GM19438 (cell line): ENCODE results near the gene PNMT.

Experiments
- ATAC-seq: cut with Tn5 transposase; IDR thresholded peaks from one replicate; pipeline ENCODE4 v1.9.1; 2021; ENCODE audit warnings: low read depth; ENCODE audit not compliant: unreplicated experiment

The PNMT gene

DNA sequence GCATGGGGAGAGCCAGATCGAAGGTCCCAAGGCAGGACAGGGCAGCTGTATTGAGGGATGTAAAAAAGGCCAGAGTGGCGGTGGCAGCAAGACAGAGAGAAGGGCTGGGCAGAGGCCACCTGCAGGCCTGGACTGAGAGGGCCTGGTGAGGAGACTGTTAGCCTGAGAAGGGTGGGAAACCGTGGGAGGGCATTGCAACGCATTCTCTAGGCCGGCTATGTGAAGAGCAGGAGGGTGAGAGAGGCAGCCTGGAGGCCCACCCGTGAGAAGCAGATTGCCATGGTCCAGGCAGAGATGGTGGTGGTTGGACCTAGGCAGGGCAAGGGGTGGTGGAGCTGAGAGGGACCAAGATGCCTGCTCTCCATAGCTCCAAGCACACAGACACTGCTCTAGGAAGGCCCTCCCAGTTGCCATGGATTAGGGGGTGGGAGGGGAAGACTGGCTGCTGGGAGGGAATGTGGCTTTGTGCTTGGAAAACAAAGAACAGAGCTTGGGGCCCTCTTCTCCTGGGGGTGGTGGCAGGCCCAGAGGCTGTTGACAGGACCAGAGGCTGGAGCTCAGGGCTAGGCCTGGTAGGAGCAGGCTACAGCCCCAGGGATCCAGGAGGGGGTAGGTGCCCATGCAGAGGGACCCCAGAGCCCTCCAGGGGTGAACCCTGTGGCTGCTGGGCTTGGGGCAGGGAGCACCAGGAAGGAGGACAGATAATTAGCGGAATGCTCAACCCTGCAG is 15.5 kb upstream of the PNMT start:
- no peak for ATAC-seq

DNA sequence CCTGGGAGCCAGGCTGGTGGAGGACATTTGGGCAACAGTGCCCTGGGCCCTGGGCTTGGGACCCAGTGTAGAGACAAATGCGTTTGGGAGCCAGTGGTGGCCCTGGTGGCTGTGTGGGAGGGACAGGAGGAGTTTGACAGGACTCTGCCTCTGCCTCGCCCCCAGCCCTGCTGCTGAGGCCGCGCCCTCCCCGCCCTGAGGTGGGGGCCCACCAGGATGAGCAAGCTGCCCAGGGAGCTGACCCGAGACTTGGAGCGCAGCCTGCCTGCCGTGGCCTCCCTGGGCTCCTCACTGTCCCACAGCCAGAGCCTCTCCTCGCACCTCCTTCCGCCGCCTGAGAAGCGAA is 15.0 kb upstream of the PNMT start:
- no peak for ATAC-seq

DNA sequence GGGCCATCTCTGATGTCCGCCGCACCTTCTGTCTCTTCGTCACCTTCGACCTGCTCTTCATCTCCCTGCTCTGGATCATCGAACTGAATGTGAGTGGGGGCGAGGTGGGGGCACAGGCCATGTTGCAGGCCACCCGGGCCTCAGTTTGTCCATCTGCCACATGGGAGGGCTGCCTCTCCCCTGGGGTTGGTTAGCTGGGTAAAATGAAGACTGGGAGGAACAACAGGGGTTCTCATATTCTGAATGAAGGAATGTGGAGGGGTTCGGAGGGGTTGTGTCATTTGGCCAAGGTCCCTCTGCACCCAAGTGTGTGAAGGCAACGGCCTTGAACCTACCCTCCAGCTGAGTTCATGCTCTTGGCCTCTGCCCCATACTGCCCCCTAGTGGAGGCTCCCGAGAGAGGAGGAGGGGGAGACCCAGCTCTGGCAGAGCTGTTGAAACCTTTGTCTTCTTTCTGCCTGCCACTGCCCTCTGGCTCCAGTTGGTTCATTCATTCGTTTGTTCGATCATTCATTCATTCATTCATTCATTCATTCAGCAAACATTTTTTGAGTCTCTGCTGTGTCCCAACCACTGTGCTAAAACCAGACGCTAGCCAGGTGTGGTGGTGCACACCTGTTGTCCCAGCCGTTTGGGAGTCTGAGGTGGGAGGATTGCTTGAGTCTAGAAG is 14.5 kb upstream of the PNMT start:
- no peak for ATAC-seq

- ATAC-seq, result no peak
Measured at GRCh38 chr17:39655105-39655504, 13.1 kb upstream of the PNMT start.

GRCh38 chr17:39658346-39658745 is 9.9 kb upstream of the PNMT start:
- no peak for ATAC-seq

GRCh38 chr17:39658760-39659159 is 9.5 kb upstream of the PNMT start:
- ATAC-seq, result no peak

GRCh38 chr17:39659279-39660010 is 8.8 kb upstream of the PNMT start:
- no peak for ATAC-seq

DNA sequence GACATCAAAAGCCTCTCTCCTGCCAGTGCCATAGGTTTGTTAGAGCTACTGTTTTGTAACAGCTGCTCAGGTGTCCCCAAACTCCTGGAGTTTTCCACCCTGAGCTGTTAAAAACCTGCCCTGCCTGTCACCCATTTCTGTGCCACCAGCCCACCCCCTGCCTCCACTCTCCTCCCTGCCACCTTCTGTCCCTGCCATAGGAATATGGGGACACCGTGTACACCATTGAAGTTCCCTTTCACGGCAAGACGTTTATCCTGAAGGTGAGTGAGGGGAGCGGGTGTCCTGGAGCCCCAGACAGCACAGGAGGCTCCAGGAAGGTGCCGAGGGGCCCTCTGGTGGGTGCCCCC is 8.3 kb upstream of the PNMT start:
- ATAC-seq, result no peak

DNA sequence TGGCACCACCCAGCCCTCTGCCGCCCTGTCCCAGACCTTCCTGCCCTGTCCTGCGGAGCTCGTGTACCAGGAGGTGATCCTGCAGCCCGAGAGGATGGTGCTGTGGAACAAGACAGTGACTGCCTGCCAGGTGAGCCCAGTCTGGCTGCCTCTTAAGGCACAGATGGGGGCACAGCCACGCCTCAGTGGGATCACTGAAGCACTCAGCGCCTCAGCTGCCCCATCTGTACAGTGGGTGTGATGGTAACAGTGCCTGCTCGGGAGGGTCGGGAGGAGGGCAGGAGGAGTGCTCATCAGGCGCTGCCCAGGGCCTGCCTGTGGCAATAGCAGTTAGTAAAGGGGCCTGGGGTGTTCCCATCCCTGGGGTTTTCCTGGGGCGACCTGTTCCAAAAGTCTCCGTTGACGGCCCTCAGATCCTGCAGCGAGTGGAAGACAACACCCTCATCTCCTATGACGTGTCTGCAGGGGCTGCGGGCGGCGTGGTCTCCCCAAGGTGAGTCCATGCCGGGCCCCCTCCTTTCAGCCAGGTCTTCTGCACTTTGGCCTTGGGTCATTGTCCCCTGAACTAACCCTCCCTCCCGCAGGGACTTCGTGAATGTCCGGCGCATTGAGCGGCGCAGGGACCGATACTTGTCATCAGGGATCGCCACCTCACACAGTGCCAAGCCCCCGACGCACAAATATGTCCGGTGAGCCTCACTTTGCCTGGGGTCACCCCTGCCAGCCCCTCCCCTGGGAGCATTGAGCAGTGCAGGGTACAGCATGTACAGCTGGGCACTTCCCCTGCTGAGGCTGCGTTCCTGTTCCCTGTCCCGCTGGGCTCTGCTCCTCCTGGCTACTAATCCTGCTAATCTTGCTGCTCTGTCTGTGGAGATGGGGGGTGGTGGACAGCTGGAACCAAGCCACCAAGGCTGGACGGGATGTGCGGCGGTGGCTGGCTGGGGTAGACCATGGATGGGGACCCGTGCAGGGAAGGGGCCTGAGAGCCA is 7.6 kb upstream of the PNMT start:
- ATAC-seq, result no peak

DNA sequence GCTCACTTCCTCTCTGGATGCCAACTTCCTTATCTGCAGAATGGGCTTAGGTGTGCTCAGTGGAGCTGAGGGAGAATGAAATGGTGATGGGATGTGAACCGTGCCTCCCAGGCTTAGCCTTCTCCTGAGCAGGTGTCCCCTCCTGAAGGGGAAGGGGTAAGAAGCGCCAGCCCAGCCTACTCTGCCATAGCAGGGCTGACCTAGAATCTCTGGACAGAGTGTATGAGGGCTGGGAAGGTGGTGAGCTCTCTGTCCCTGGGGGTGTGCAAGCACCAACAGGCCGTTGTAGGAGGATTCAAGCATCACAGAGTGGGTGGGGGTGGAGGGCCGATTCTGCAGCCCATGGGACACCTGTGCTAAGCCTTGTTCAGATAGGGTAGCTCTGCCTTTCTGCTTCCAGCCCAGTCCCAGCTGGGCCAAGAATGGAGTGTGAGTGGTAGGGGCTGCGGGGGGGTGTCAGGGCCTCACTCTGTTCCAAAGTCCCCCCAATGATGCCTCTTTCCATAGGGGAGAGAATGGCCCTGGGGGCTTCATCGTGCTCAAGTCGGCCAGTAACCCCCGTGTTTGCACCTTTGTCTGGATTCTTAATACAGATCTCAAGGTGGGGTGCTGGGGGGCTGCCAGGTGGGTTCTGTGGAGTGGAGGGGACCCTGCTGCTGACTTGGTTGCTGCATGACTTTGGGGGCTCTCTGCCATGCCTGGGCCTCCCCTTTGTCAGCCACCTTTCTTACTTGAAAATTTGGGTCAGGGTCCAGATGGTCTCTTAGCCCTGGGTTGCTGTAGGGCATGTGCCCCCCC is 6.3 kb upstream of the PNMT start:
- ATAC-seq, result no peak

DNA sequence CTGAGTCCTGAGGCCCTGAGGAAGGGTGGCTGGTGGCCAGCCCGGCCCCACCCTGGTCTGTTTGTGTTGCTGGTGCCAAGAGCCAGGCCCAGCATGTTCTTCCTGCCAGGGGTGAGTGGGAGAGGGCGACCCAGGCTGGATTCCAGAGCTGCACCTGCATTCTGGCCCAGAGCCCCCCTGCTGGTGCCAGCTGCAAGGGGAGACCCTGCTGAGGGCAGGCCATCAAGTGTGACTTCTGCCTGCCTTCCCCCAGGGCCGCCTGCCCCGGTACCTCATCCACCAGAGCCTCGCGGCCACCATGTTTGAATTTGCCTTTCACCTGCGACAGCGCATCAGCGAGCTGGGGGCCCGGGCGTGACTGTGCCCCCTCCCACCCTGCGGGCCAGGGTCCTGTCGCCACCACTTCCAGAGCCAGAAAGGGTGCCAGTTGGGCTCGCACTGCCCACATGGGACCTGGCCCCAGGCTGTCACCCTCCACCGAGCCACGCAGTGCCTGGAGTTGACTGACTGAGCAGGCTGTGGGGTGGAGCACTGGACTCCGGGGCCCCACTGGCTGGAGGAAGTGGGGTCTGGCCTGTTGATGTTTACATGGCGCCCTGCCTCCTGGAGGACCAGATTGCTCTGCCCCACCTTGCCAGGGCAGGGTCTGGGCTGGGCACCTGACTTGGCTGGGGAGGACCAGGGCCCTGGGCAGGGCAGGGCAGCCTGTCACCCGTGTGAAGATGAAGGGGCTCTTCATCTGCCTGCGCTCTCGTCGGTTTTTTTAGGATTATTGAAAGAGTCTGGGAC is 5.5 kb upstream of the PNMT start:
- no peak for ATAC-seq

- no peak for ATAC-seq
Measured at GRCh38 chr17:39663340-39663687, 4.9 kb upstream of the PNMT start.

GRCh38 chr17:39663688-39664580 is 4.3 kb upstream of the PNMT start:
- no peak for ATAC-seq

DNA sequence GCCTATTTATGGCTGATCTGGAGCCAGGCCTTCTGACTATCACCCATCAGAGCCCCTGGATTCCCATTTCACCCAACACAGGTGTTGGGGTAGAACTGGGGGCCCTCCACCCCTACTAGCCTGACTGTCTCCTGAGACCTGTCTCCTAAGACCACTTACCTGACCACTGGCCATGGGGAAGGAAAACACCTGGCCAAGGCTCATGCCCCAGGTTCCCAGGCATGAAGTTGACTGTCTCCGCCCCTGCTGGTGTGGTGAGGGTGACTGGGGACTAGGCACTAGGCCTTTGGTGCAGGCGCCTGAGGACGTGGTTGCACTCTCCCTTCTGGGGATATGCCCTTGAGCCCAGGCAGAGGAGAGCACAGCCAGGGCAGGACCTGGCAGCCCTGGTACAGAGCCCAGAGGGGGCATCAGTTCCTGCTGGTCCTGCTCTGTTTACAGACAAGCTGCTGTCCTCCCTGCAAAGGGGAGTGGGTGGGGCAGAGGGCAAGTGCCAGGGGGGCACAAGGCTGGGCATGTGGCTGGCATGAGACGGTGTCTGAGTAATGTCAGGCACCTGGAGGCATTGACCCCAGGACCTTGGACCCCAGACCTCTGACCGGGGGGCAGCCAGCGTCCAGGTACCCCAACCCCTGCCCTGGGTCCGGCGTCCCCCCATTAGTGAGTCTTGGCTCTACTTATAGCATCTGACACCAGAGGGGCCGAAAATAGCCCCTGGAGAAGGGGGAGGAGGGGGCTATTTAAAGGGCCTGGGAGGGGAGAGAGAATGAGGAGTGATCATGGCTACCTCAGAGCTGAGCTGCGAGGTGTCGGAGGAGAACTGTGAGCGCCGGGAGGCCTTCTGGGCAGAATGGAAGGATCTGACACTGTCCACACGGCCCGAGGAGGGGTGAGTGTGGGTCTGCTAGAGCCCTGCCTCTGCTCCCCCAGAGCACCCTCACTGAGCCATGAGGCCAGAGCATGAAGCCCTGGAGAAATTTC is 3.4 kb upstream of the PNMT start, which contains the start of gene TCAP:
Gene TCAP, plus strand, starts transcription at position 769 of the 981 bp plus-strand sequence. Its CDS starts 11 bp downstream, at position 780.
- no peak for ATAC-seq

DNA sequence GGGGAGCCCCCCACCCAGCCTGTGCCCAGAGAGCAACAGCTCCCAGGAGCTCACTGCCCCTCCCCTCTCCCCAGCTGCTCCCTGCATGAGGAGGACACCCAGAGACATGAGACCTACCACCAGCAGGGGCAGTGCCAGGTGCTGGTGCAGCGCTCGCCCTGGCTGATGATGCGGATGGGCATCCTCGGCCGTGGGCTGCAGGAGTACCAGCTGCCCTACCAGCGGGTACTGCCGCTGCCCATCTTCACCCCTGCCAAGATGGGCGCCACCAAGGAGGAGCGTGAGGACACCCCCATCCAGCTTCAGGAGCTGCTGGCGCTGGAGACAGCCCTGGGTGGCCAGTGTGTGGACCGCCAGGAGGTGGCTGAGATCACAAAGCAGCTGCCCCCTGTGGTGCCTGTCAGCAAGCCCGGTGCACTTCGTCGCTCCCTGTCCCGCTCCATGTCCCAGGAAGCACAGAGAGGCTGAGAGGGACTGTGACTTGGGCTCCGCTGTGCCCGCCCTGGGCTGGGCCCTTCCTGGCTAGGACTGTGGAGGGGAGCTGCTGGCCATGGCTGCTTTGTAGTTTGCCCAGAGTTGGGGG is 2.5 kb upstream of the PNMT start:
- no peak for ATAC-seq

GRCh38 chr17:39666231-39666600 is 2.0 kb upstream of the PNMT start:
- ATAC-seq, result no peak
